Pons (tissue), 1 donor: ENCODE measurements around the gene EFCAB7.

ENCODE experiments used
- DNase-seq: peaks from one replicate; pipeline ENCODE4 v3.0.0-alpha.2; 2016; ENCODE audit warnings: low spot score

Gene EFCAB7

GRCh38 chr1:63602629-63603028 lies 79.3 kb downstream of the EFCAB7 start:
- no peak for DNase-seq

GRCh38 chr1:63603810-63604209 lies 80.5 kb downstream of the EFCAB7 start:
- no peak for DNase-seq

GRCh38 chr1:63607322-63607721 lies 84.0 kb downstream of the EFCAB7 start:
- no peak for DNase-seq

- no peak for DNase-seq
Observed at GRCh38 chr1:63611231-63611630, 87.9 kb downstream of the EFCAB7 start.

GRCh38 chr1:63612564-63612963 lies 89.2 kb downstream of the EFCAB7 start:
- DNase-seq, result no peak

- no peak for DNase-seq
Observed at GRCh38 chr1:63612971-63613370, 89.6 kb downstream of the EFCAB7 start.

GRCh38 chr1:63615768-63616420 lies 92.6 kb downstream of the EFCAB7 start:
- DNase-seq, result peak; percentile 86

GRCh38 chr1:63617450-63617849 lies 94.1 kb downstream of the EFCAB7 start:
- no peak for DNase-seq

GRCh38 chr1:63618011-63618410 lies 94.7 kb downstream of the EFCAB7 start:
- no peak for DNase-seq

- DNase-seq, result no peak
Observed at GRCh38 chr1:63619558-63619957, 96.2 kb downstream of the EFCAB7 start.

GRCh38 chr1:63620671-63621070 lies 97.3 kb downstream of the EFCAB7 start:
- no peak for DNase-seq

GRCh38 chr1:63621075-63621474 lies 97.8 kb downstream of the EFCAB7 start:
- no peak for DNase-seq

GRCh38 chr1:63621698-63622097 lies 98.4 kb downstream of the EFCAB7 start:
- DNase-seq, result peak; percentile 22
